HG03097 (cell line): ENCODE data around the gene EN2.

Experiments
- ATAC-seq: cut with Tn5 transposase; IDR thresholded peaks from one replicate; pipeline ENCODE4 v1.9.1; 2021; ENCODE audit not compliant: unreplicated experiment, low FRiP score

EN2 gene

GRCh38 chr7:155483868-155484325 lies 26.0 kb downstream of the EN2 start:
- no peak for ATAC-seq

DNA sequence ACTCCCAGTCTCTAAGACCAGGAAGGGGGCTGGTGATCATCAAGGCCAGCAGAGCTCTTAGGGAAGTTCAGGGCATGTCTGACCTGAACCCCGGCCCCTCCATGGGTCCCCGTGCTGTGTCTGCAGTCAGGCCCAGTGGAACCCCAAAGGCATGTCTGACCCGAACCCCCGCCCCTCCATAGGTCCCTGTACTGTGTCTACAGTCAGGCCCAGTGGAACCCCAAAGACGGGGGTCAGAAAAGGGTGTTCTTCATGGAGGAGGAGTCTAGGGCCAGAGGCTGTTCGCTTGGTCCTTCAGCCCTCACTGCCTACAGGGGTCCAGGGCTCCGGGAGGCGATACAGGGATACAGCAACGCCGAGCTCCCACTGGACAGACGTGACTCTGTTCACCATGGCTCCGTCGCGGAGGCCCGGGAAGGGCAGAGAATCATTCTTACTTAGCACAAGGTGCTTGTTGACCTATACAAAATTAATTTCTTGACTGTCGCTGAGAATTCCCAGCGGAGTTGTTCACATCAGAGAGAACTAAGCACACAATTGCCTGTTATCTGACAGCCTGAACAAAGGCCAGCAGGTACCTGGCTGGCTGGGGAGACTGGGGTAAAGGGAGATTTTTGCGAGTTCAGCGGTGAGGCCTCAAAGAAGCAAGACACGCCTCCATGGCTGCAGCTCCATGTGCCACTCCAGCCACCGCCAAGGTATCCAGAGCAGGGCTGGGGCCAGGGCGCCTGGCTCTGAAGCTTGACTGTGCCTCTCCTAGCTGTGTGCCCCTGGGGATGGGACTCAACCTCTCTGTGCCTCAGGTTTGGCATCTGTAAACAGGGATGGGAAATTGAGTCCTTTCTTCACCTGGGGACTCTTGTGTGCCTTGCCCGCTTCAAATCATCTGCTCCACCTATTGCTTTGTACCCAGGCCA lies 26.8 kb downstream of the EN2 start:
- ATAC-seq = no peak

DNA sequence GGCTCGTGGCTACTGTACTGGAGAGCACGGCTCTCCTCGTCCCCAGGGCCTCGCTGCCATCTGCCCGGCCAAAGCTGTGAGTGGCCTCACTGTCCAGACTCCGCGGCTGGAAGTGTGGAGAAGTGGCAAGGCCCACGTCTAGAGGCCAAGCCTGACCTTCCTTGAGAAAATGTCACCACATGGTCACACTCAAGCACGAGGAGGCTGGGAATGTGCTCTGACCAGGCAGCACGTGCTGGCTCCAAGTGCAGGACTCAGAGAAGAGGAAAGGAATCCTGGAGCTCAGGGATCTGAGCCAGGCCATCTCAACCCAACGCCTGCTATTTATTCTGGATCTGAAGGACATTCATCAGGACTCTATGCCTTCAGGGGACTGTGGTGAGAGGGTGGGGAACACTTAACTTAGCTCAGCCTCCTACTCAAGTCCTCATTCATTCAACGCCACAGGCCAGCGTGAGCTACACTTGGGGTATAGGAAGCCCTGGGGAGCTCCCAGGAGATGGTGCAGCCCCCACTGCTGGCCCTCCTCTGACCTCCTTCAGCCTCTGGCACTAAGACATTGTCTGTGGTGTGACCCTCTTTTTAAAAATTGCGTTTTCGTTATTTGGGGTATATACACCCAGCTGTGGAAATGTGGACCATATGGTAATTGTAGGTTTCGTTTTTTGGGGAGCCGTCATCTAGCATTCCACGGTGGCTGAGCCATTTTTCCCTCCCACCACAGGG lies 29.0 kb downstream of the EN2 start:
- no peak for ATAC-seq

GRCh38 chr7:155487509-155488482 lies 29.9 kb downstream of the EN2 start:
- ATAC-seq = no peak

DNA sequence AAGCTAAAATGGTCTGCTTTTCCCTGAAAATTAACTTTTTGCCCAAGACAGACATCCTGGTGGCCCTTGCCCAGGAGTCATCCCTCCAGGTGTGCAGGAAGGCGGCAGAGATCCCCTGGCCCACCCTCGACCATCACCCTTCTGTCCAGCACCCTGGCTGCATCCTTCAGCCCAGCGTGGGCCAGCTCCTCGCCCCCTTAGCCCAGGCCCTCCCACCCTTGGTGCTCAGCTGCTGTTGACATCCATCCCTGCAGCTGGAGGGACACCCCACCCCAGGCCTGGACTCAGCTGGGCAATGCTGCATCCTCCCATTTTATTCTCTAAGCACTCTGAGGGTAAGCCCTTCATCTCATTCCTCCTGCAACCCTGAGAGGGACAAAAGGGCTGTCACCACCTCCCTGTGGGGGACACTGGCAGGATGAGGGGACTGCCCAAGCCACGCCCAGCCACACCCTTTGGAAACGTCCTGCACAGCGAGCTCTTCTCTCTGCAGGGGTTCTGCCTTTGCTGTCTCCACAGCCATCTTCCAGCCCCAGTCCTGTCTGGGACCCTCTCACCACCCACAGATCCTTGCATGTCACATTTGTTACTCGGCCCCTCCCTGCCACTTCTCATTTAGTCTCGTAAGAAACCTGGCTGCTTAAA lies 30.7 kb downstream of the EN2 start:
- no peak for ATAC-seq

DNA sequence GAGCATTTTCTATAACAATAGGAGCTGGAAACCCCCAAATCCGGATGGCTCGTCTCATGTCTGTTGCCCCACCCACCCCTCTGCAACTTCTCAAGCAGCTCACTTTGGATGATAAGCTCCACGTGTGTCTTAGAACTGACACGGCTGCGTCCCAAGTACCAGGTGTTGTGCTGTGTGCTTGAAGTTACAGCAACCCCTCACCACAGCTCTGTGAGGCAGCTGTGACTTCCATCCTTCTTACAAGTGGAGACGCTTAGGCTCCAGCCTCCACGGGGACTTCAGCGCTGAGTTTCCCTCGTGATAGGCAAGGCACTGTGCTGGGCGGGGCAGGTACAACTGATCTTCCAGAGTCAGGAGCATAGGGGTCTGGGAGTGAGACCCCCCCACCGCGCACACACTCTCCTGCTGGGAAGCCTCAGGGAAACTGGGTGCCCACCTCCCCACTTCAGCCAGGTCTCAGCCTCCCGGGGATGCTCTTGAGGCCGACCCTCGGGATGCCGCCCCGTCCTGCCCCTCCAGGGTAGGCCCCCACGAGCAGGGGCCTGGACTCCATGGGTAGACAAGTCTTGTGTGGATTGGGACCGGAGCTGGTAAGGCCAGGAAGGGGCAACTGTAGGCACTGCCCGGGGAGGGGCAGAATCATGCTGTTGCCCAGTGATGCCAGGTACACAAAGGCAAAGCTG lies 31.4 kb downstream of the EN2 start:
- no peak for ATAC-seq

- no peak for ATAC-seq
These were observed 32.1 kb downstream of the EN2 start for GRCh38 chr7:155489862-155490696.

DNA sequence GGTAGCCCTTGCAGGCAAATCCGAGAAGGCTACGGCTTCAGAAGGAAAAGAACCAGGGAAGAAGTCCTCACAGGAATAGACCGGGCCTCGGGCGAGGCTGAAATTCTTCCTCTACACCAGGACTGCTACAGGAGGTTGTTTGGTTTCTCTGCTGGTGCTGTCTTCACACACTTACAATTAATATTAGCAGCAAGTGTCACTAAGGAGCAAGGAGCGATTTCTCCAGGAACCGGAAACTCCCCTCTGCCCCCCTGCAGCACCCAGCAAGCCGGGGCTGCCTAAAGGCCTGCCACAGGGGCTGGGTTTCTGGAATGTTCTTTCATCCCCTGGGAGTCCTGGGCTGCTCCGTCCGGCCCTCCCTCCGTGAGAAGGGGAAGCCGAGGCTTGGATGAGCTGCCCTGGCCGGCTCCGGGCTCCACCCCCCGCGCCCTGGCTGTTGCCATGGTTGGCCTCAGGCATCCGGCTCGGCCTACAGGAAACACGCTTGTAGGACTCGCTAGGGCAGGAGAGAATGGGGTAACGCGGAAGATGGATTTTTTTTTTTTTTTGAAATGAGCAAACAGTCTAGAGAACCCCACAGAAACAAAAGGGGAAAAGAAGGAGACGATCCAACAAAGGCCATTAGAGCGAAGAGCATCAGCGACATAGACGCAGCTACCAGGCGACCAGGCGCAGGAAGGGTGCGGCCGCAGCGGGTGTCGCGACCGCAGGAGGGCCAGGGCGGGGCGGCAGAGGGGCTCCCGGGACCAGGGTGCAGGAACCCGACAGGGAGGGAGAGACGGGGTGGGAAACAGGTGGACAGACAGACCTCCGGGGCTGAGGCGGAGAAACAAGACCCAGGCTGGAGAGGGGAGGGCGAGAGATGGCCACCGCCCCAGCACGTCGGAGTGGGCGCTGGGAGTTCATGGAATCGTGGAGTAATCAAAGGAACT lies 33.0 kb downstream of the EN2 start:
- ATAC-seq = peak; percentile 95

DNA sequence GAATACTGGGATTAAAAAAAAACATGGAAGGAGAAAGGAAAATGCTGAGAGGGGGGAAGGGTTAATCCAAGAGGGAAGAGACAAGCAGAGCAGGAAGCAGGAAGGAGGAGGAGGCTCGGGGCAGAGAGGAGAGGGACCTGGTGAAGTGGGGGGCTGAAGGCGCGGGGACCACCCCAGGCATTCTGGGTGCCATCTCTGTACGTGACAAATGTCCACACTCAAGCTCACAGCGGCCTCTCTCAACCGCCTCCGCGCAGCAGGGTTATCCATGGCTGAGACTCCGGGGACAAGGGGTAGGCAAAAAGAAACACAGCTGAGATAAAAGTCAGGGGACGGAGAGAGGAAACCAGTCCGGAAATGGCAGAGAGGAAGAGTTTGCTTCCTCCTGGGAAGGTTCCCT lies 33.9 kb downstream of the EN2 start:
- no peak for ATAC-seq

- no peak for ATAC-seq
These were observed 36.0 kb downstream of the EN2 start for GRCh38 chr7:155493744-155494538.

DNA sequence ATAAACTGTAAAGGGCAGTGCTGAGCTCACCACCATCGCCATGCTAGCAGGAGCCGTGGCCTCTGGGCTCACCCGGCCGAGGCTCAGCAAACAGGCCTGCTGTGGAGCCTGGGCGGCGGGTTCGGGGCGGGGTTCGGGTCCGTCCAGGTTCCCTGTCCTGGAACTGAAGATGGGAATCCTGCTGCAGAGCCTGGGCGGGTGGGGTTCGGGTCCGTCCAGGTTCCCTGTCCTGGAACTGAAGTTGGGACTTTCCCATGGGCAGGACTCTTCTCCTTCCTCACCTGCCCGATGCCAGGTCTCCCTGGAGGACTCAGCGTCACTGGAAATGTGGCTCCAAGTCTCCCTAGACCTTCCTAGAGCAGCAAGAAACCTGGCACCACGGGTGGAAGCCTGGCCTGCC lies 36.6 kb downstream of the EN2 start:
- no peak for ATAC-seq

- no peak for ATAC-seq
These were observed 37.7 kb downstream of the EN2 start for GRCh38 chr7:155495440-155496248.

GRCh38 chr7:155496267-155497005 lies 38.5 kb downstream of the EN2 start:
- no peak for ATAC-seq

DNA sequence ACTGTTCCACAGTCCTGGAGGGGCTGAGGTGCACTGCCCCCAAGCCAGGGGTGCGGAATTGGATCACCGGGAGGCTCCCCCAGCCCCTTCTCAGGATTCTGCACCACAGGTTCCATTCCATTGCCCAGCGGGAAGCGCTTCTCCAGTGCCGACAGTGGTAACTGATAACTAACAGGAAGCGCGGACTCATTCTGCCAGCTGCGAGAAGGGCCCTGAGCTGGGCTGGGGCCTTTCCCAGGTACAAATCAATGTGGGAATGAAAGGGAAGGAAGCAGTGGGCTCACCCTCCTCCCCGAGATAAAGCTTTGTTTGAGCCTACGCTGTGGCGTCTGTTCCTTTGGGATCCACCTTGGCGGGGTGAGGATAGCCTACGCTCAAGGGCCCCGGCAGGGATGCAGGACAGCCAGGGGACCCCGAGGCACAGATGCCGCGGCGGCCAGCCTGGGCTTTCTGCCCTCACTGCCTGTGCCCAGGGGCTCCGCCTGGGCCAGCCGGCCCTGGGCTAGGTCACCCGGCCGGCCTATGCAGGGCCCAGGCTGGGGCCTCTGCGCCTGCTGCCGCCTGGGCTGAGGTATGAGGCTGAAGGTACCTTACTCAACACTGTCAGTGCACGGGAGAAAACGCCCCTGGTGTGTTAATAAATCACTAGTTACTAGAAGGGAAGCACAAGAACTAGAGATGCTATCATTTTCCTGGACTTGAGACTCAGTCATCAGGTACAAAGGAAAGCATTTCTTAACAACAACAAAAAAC lies 39.4 kb downstream of the EN2 start:
- no peak for ATAC-seq

- ATAC-seq = no peak
These were observed 47.5 kb downstream of the EN2 start for GRCh38 chr7:155505422-155505793.
